Measurements from ENCODE around the gene GRIA1. TPM values are rescaled to one million over a fixed set of nuclear protein-coding genes. Genes with fewer than 3 reads are reported as not detected.
A peak's percentile ranks its signal among the peaks of the same experiment; 100 is the strongest.

The GRIA1 gene
- 0.55 to 13.9 TPM (median 0.77 TPM) in 3 replicates for total RNA-seq
- long read RNA-seq: 0 reads

GRCh38 chr5:153490118-153491037 is at the start of gene GRIA1:
TSS of gene GRIA1 (plus strand) at chr5:153490670.
- peak; percentile 24 for TF ChIP-seq CTCF (IDR thresholded peaks at IDR 0.05)
- H3K36me3 Mint-ChIP-seq (ENCODE audit: low read depth): no peaks in the 10 kb centered on the region
- no peak for DNase-seq (ENCODE audit: low spot score)
- peaks cover 22% of the 10 kb centered on the region for H3K4me1 Mint-ChIP-seq (ENCODE audit: low read depth)
- no peaks in the 10 kb centered on the region for H3K9me3 Mint-ChIP-seq (ENCODE audit: low read depth)
- peak within 1 kb of the TSS; percentile 63 for H3K4me3 Mint-ChIP-seq (ENCODE audit: unreplicated experiment)
- H3K27ac Mint-ChIP-seq (ENCODE audit: unreplicated experiment): no peak within 1 kb of the TSS
- H3K27me3 Mint-ChIP-seq (ENCODE audit: low read depth): peaks cover 21% of the 10 kb centered on the region

DNA sequence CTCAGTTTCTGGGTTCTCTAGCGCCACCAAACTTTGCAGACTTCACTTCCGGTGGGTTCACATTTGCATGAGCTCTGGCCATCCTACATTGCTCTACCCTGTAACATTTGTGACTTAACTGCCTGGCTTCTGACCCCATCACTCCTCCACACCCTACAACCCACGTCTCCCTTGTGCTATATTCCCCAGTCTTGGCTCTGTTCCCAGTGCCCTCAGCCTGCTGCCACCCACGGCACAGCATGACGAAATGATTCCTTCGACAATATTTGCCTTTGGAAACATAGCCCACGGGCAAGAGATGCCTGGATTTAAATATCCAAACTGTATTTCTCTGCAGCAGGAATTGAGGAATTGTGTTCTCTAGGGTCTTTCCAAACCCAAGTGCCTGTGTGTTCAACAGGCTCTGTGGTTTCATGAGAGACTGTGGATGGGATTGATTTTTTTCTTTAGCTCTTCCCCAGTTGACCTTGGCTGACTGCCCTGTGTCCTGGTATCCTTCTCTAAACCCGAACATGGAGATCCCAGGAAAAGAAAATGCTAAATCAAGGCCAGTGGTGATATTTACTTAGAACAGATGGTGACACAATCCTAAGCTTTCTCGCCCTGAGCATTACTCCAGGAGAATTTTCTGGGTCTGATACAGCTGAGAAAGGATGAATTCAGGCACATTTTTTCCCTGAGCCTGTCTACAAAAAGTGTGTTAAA is 44.4 kb upstream of the GRIA1 start:
- peak; percentile 42 for TF ChIP-seq CTCF (IDR thresholded peaks at IDR 0.05)
- peaks cover 25% of the 10 kb centered on the region for H3K4me1 Mint-ChIP-seq (ENCODE audit: low read depth)
- H3K36me3 Mint-ChIP-seq (ENCODE audit: low read depth): no peaks in the 10 kb centered on the region
- no peak overlapping the region for H3K4me3 Mint-ChIP-seq (ENCODE audit: unreplicated experiment)
- H3K27ac Mint-ChIP-seq (ENCODE audit: unreplicated experiment): peak overlapping the region; percentile 66
- peaks cover 2% of the 10 kb centered on the region for H3K27me3 Mint-ChIP-seq (ENCODE audit: low read depth)
- no peaks in the 10 kb centered on the region for H3K9me3 Mint-ChIP-seq (ENCODE audit: low read depth)
- DNase-seq (ENCODE audit: low spot score): no peak

DNA sequence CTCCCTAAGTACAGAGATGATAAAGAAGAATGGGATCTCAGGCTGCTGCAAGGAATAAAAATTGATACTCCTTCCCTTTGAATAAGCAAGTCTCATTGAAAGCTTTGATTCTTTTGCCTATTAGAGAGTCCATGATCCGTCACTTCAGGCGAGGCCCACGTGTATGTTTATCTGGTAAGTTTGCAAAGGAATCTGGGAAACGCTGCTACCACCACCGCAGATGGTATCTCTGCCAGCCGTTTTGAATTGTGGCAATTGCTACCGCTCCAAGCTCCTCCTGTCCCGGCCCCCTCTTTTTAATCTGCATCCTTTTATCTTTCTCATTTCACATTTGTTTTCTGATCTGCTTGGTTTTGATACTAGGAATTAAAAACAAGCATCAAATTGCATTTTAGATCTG is 42.9 kb upstream of the GRIA1 start:
- H3K4me1 Mint-ChIP-seq (ENCODE audit: low read depth): peaks cover 21% of the 10 kb centered on the region
- no peak for TF ChIP-seq CTCF (IDR thresholded peaks at IDR 0.05)
- no peaks in the 10 kb centered on the region for H3K9me3 Mint-ChIP-seq (ENCODE audit: low read depth)
- DNase-seq (ENCODE audit: low spot score): no peak
- no peak overlapping the region for H3K27ac Mint-ChIP-seq (ENCODE audit: unreplicated experiment)
- no peak overlapping the region for H3K4me3 Mint-ChIP-seq (ENCODE audit: unreplicated experiment)
- H3K27me3 Mint-ChIP-seq (ENCODE audit: low read depth): no peaks in the 10 kb centered on the region
- H3K36me3 Mint-ChIP-seq (ENCODE audit: low read depth): no peaks in the 10 kb centered on the region

DNA sequence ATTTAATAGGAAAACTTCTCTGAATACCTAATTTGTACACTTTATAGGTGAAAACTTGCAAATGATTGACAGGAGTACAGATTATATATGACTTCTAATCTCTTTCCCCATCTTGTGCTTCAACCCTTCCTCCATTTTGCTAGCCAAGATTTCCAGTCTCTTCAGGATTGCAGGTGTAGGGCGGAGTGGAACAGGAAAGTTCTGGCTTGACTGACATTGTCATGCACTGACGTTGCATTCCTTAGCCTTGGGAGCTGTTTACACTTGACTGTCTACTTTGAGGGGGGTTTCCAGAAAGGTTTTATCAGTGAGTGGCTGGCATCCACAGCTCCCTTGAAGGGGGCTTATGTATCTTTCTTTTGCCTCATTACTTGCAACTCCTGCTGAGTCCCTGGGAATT is 34.1 kb upstream of the GRIA1 start:
- DNase-seq (ENCODE audit: low spot score): no peak
- peaks cover 4% of the 10 kb centered on the region for H3K4me1 Mint-ChIP-seq (ENCODE audit: low read depth)
- no peak overlapping the region for H3K27ac Mint-ChIP-seq (ENCODE audit: unreplicated experiment)
- H3K9me3 Mint-ChIP-seq (ENCODE audit: low read depth): no peaks in the 10 kb centered on the region
- H3K36me3 Mint-ChIP-seq (ENCODE audit: low read depth): no peaks in the 10 kb centered on the region
- no peak overlapping the region for H3K4me3 Mint-ChIP-seq (ENCODE audit: unreplicated experiment)
- H3K27me3 Mint-ChIP-seq (ENCODE audit: low read depth): peaks cover 16% of the 10 kb centered on the region
- TF ChIP-seq CTCF (IDR thresholded peaks at IDR 0.05): no peak

- Mint-ChIP-seq H3K27ac (ENCODE audit: unreplicated experiment) (no peak overlapping the region), H3K9me3 (ENCODE audit: low read depth) (no peaks in the 10 kb centered on the region), H3K36me3 (ENCODE audit: low read depth) (no peaks in the 10 kb centered on the region), H3K4me1 (ENCODE audit: low read depth) (peaks cover 4% of the 10 kb centered on the region), H3K27me3 (ENCODE audit: low read depth) (peaks cover 19% of the 10 kb centered on the region), H3K4me3 (ENCODE audit: unreplicated experiment) (no peak overlapping the region)
- no peak for TF ChIP-seq CTCF (IDR thresholded peaks at IDR 0.05)
- DNase-seq (ENCODE audit: low spot score): no peak
These were observed 33.5 kb upstream of the GRIA1 start for GRCh38 chr5:153456993-153457392.

All from chondrocyte (in vitro differentiated cells).